SH-SY5Y (cell line): Measurements from ENCODE around the gene LBHD2.

ENCODE experiments used
- GATA2 ChIP-seq: IDR thresholded peaks from 2 replicates; pipeline ENCODE4 v1.6.1; 2011; ENCODE audit warnings: mild to moderate bottlenecking, low read depth, low read length
- GATA3 ChIP-seq: IDR thresholded peaks from 2 replicates; pipeline ENCODE4 v1.6.1; 2011; ENCODE audit warnings: low read depth, mild to moderate bottlenecking, low read length, moderate library complexity

- no peak for TF ChIP-seq GATA2
- TF ChIP-seq GATA3 = no peak
Observed at GRCh38 chr14:103068351-103069073, 15.5 kb upstream of the LBHD2 start.
